ENCODE results near the gene ZGPAT.
"Not testable (repeated sequence)": the region's sequence is repeated elsewhere in the genome, so short reads cannot be mapped to it uniquely, and the experiment has no call there.

The ZGPAT gene

DNA sequence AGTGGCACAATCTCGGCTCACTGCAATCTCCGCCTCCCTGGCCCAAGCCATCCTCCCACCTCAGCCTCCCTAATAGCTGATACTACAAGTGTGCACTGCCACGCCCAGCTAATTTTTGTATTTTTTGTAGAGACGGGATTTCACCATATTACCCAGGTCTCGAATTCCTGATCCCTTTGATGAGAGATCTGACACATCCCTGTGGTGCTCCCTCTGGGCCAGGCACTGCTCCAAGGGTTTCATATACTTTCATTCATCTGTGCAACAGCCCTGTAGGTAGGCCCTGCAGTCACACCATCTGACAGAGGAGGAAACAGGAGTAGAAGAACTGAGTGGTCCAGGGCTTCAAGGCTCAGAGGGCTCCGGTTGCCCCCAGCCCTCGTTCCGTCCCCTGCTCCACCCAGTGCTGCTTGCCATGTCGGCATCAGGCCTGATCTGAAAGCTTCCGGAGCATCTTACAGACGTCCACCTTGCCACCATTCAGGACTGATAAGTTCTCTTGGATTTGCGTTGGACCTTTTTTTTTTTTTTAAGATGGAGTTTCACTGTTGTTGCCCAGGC, 3.3 kb downstream of the ZGPAT start:
- intact Hi-C loops (cut with DNase I) = no loop called here
- no peak for DNase-seq

DNA sequence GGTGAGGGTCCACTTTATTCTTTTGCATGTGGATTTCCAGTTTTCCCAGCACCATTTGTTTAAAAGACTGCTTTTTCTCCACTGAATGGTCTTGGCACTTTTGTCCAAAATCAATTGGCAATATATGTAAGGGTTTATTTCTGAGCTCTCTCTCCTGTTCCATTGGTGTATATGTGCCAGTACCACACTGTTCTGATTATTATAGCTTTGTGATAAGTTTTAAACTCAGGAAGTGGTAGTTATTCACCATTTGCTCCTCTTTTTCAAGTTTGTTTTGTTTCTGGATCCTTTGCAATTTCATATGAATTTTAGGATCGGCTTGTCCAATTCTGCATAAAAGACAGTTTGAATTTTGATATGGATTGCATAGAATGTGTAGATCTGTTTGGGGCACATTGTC, 4.4 kb downstream of the ZGPAT start:
- DNase-seq = no peak
- intact Hi-C loops (cut with DNase I) = no loop called here

GRCh38 chr20:63714858-63715257, 7.0 kb downstream of the ZGPAT start:
- intact Hi-C loops (cut with DNase I) = no loop called here

DNA sequence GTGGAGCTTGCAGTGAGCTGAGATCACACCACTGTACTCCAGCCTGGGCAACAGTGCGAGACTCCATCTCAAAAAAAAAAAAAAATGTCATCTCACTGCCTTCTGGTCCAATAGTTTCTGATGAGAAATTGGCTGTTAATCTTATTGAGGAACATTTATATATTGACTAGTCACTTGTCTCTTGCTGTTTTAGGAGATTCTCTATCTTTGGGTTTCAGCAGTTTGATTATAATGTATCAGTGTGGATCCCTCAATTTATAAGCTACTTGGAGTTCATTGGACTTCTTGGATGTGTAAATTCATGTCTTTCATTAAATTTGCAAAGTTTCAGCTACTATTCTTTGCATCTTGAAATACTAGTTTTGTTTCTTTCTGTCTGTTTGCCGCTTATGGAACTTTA, 11.2 kb downstream of the ZGPAT start:
- DNase-seq = no peak
- intact Hi-C loops (cut with DNase I) = no loop called here

More at GRCh38 chr20:63714858-63715257, 7.0 kb downstream of the ZGPAT start:
- DNase-seq = no peak

- DNase-seq; intact Hi-C loops (cut with DNase I): not testable (repeated sequence)
Observed at GRCh38 chr20:63722967-63723622, 15.3 kb downstream of the ZGPAT start.

GRCh38 chr20:63730189-63730733, 22.4 kb downstream of the ZGPAT start:
- intact Hi-C loops (cut with DNase I) = not testable (repeated sequence)
- DNase-seq = peak in 24 of 42 donors; percentile 32 to 82 (median 59)

DNA sequence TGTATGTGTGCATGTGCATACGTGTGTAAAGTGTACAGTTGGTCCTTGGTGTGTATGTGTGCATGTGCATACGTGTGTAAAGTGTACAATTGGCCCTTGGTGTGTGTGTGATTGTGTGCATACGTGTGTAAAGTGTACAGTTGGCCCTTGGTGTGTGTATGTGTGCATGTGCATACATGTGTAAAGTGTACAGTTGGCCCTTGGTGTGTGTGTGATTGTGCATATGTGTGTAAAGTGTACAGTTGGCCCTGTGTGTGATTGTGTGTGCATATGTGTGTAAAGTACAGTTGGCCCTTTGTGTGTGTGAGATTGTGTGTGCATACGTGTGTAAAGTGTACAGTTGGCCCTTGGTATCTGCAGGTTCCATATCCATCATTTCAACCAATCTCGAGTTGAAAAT, 23.6 kb downstream of the ZGPAT start:
- no peak for DNase-seq
- intact Hi-C loops (cut with DNase I) = no loop called here

GRCh38 chr20:63732118-63733095, 24.6 kb downstream of the ZGPAT start:
- DNase-seq = no peak
- intact Hi-C loops (cut with DNase I) = no loop called here

DNA sequence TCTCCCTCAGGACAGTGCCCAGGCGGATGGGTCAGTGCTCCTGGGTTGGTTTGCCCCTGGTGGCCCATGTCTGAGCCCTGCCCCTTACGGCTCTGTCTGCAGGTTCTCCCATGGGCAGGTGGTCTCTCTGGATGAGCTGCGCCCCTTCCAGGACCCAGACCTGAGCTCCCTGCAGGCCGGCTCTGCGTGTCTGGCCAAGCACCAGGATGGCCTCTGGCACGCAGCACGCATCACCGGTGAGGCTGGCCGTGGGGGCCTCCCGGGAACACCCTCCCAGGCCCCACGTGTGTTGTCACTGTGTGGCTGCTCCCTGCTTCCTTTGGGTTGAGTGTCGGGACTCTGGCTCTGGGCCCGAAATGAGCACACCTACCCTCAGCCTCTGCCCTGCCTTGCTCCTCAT, 25.3 kb downstream of the ZGPAT start:
- intact Hi-C loops (cut with DNase I) = no loop called here
- DNase-seq = no peak

DNA sequence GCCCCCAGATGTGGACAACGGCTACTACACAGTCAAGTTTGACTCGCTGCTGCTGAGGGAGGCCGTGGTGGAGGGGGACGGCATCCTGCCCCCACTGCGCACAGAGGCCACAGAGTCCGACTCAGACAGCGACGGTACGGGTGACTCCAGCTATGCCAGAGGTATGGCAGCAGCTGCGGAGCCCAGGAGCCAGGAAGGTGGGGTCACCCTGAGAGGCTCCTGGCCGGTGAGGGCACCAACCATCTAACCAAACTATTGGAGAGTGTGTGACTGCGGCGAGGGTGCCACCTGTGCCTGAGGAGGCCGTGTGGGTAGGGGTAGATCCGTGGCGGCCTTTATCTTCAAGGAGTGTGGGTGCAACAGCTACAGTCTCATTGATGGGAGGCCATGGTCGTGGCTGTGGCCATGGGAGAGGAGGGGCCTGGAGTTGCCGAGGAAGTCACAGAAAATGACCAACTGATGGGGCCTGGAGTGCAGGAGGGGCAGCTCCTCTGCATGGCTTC, 25.8 kb downstream of the ZGPAT start:
- intact Hi-C loops (cut with DNase I) = no loop called here
- DNase-seq = no peak

DNA sequence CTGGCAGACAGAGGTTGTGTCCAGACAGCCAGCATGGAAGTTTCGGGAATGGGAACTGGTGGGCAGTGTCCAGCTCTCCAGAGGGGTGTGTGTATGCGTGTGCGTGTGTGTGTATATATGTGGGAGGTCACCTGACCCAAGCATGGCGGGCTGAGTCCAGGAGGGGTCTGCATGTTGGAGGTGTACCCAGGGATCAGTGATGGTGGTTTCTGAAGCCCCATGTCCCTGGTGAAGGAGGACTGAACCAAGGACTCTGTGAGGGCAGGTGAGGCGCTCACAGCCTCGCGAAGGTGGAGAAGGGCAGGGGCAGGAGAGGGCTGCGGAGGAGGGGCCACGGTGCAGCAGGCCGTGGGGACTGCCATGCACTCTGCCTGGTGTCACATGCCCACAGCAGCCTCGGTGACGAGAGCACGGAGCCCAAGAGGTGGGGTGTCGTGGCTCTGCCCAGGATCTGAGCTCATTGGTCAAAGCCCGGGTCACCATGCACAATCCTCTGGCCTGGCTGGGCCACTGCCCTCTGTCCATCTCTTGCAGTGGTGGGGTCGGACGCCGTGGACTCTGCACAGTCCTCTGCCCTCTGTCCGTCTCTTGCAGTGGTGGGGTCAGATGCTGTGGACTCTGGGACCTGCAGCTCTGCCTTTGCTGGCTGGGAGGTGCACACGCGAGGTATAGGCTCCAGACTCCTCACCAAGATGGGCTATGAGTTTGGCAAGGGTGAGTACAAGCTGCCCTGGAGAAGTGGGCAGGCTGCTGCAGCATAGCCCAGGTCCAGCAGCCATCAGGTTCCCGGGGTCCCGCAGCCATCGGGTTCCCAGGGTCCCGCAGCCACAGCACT, 26.5 kb downstream of the ZGPAT start:
- intact Hi-C loops (cut with DNase I) = no loop called here
- no peak for DNase-seq

DNA sequence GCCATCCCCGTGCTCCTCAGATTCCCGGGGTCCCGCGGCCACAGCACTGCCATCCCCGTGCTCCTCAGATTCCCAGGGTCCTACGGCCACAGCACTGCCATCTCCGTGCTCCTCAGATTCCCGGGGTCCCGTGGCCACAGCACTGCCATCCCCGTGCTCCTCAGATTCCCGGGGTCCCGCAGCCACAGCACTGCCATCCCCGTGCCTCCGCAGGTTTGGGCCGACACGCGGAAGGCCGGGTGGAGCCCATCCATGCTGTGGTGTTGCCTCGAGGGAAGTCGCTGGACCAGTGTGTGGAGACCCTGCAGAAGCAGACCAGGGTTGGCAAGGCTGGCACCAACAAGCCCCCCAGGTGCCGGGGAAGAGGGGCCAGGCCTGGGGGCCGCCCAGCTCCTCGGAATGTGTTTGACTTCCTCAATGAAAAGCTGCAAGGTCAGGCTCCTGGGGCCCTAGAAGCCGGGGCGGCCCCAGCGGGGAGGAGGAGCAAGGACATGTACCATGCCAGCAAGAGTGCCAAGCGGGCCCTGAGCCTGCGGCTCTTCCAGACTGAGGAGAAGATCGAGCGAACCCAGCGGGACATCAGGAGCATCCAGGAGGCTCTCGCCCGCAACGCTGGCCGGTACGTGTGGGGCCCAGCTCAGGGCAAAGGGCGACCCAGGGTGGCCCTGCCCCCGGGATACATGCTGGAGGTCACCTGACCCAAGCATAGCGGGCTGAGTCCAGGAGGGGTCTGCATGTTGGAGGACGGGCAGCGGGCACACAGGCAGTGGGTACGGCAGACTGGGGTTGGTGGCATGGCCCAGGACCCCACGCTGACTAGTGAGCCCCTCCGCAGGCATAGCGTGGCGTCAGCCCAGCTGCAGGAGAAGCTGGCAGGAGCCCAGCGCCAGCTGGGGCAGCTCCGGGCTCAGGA, 27.4 kb downstream of the ZGPAT start:
- intact Hi-C loops (cut with DNase I) = no loop called here
- DNase-seq = peak in 20 of 42 donors; percentile 14 to 76 (median 62)

- DNase-seq = peak in 37 of 42 donors; percentile 19 to 87 (median 62)
- intact Hi-C loops (cut with DNase I) = no loop called here
Observed at GRCh38 chr20:63735859-63736718, 28.2 kb downstream of the ZGPAT start, which contains the start of gene LIME1. Gene LIME1 (plus strand): TSS chr20:63736664. CDS start chr20:63737550, 886 bp downstream.

DNA sequence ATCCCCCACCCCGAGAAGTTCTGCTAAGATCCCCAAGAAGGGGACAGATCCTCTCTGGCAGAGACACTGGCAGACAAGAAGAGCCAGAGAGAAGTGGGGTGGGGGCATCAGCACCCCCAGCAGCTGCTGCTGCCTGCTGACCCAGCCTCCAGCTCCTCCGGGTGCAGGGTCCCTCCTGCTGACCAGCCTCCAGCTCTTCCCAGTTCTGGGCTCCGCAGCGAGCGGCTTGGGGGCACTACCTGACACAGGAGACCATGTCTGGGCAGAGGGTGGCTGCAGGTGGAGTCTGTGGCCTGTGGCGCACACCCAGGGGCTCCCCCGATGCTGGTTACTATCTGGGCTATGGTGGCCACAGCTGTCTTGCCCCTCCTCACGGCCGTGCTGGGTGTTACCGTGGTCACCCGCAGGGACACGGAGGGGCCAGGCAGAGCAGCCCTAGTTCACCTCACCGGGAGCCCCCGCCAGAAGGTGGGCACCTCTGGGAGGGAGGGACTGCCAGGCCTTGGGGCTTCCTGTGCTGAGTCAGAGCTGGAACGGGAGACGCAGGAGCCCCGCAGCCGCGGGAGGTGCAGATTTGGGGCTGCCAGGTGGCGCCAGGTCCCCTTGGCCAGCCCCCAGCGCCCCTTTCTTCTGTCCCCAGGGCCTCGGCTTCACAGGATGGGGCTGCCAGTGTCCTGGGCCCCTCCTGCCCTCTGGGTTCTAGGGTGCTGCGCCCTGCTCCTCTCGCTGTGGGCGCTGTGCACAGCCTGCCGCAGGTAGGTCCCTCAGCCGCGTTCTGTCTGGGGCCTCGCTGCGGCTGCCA, 29.3 kb downstream of the ZGPAT start:
- intact Hi-C loops (cut with DNase I) = no loop called here
- DNase-seq = peak in 4 of 42 donors; percentile 28 to 57 (median 40)

DNA sequence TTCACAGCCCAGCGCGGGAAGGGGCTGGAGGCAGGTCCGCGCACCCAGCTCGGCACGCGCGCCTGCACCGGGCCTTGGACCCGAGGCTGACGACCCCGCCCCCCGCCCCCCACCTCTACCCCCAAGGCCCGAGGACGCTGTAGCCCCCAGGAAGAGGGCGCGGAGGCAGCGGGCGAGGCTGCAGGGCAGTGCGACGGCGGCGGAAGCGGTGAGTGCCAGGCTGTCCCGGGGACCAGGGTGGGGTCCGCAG, 29.8 kb downstream of the ZGPAT start:
- intact Hi-C loops (cut with DNase I) = no loop called here
- no peak for DNase-seq
